Prostate gland (tissue), 2 donors: Measurements from ENCODE around the gene NSMCE1. TPM values are rescaled to one million over a fixed set of nuclear protein-coding genes. Genes with fewer than 3 reads are reported as not detected.

Experiments used
- DNase-seq: peaks from one replicate; pipeline ENCODE4 v3.0.0-alpha.2; 2019; ENCODE audit warnings: low spot score
- H3K27ac ChIP-seq, 2 donors: fragments of 200-600 bp; sonication (generic); 2 replicates each; pipeline ENCODE4 v1.5.1; 2017 to 2019
- H3K27me3 ChIP-seq: fragments of 200-600 bp; sonication (generic); replicated peaks from 2 replicates; pipeline ENCODE4 v1.5.1; 2019; ENCODE audit not compliant: insufficient read depth
- H3K36me3 ChIP-seq, 2 donors: fragments of 200-600 bp; sonication (generic); 1 replicate in 1 of 2; 2 replicates in 1 of 2; pipeline versions ENCODE4 v1.5.1 to v1.8.1; 2017 to 2019
- H3K4me1 ChIP-seq: fragments of 200-600 bp; sonication (generic); replicated peaks from 2 replicates; pipeline ENCODE4 v1.5.1; 2019
- H3K4me3 ChIP-seq, 2 donors: fragments of 200-600 bp; sonication (generic); 2 replicates each; pipeline ENCODE4 v1.5.1; 2017 to 2019
- H3K9me3 ChIP-seq: fragments of 200-600 bp; sonication (generic); 2 replicates; pipeline ENCODE4 v1.5.1; 2017
- POLR2A ChIP-seq: fragments of 450-650 bp; IDR thresholded peaks from one replicate; pipeline ENCODE4 v1.6.1; 2016; ENCODE audit warnings: antibody characterized with exemption, mild to moderate bottlenecking
- POLR2AphosphoS5 ChIP-seq: sonication (generic); formaldehyde crosslinking; IDR thresholded peaks from one replicate; pipeline ENCODE4 v1.6.1; 2017; ENCODE audit warnings: antibody characterized with exemption
- WGBS: methylation state at CpG from one replicate; pipeline ENCODE4 v1.1.5; 2018; 5-methylcytosine and 5-hydroxymethylcytosine counted together
- intact Hi-C: fragments of 100-400 bp; cut with DNase I; formaldehyde crosslinking; loops from one replicate; pipeline ENCODE4 v1.14.2; 2022
- total RNA-seq, 2 donors: library from RNA; depleted of rRNA; stranded (reverse); fragments of >200 nt; gene quantifications; one replicate each; pipeline ENCODE4 v1.1.0, GENCODE V29; 2016
- TF ChIP-seq, protein P1 (sequence below), 4 experiments: fragments of 200-600 bp in 2 of 4; fragments of 450-650 bp in 2 of 4; sonication (generic) in 2 of 4; IDR thresholded peaks; 1 replicate in 3 of 4; 2 replicates in 1 of 4; pipeline ENCODE4 v1.5.1; 2016 to 2019; ENCODE audit warnings: antibody characterized with exemption in 4 of 4, mild to moderate bottlenecking in 2 of 4, moderate library complexity in 2 of 4

NSMCE1 gene
- total RNA-seq, 2 donors from 2014 or later, result 55.4 to 71.7 TPM

DNA sequence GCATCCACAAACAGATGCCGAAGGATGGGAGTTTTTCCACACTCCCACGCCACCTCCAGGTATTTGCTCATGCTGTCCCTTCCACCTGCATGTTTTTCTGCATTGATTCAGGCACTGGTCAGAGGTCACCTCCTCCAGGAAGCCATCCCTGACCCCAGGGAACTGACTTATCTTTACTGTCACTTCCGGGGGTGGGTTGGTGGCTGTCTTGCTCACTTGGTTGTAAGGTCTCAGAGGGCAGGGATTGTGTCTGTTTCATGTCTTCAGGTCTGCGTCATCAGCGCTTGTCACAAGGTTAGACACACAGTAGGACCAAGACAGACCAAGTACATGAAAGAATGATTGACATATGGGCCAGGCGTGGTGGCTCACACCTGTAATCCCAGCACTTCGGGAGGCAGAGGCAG, 43.3 kb upstream of the NSMCE1 start:
- Histone ChIP-seq H3K4me1 (peaks cover 6% of the 10 kb centered on the region), H3K9me3 (no peaks in the 10 kb centered on the region), H3K36me3 (no peaks in the 10 kb centered on the region), H3K27ac (no peak overlapping the region), H3K4me3 (no peak overlapping the region), H3K27me3 (no peaks in the 10 kb centered on the region)
- TF ChIP-seq, protein P1, sequence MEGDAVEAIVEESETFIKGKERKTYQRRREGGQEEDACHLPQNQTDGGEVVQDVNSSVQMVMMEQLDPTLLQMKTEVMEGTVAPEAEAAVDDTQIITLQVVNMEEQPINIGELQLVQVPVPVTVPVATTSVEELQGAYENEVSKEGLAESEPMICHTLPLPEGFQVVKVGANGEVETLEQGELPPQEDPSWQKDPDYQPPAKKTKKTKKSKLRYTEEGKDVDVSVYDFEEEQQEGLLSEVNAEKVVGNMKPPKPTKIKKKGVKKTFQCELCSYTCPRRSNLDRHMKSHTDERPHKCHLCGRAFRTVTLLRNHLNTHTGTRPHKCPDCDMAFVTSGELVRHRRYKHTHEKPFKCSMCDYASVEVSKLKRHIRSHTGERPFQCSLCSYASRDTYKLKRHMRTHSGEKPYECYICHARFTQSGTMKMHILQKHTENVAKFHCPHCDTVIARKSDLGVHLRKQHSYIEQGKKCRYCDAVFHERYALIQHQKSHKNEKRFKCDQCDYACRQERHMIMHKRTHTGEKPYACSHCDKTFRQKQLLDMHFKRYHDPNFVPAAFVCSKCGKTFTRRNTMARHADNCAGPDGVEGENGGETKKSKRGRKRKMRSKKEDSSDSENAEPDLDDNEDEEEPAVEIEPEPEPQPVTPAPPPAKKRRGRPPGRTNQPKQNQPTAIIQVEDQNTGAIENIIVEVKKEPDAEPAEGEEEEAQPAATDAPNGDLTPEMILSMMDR (IDR thresholded peaks at IDR 0.05), result no peak
- TF ChIP-seq POLR2A (no peak), POLR2AphosphoS5 (no peak)
- 73% methylated on average over 7 of the region's 7 CpGs for WGBS
- intact Hi-C loops, result loop anchor here (5.0 kb wide), 1 partner anchor 55 kb away; no protein-coding TSS in a partner anchor
- no peak for DNase-seq

DNA sequence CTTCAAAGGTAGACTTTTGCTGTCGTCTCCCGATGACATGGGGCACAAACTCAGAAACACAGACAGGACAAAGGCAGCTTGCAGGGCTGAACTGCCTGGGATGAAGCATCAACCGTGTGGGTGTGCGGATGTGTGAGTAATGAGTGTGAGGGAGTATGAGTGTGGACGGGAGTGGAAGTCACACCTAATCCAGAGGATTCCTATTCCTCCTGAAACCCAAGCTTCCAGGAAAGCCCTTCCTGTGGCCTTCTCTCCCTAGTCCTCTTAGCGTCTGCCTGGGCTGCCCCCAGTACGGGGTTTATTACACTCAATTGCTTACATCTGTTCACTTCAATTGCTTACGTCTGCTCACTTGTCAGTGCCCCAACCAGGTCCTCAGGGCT, 42.9 kb upstream of the NSMCE1 start:
- DNase-seq, result no peak
- Histone ChIP-seq H3K36me3 (no peaks in the 10 kb centered on the region), H3K4me1 (peaks cover 6% of the 10 kb centered on the region), H3K9me3 (no peaks in the 10 kb centered on the region), H3K4me3 (no peak overlapping the region), H3K27ac (no peak overlapping the region), H3K27me3 (no peaks in the 10 kb centered on the region)
- intact Hi-C loops, result loop anchor here (5.0 kb wide), 1 partner anchor 56 kb away; no protein-coding TSS in a partner anchor
- WGBS, result 66% methylated on average over 8 of the region's 8 CpGs
- TF ChIP-seq, protein P1 (IDR thresholded peaks at IDR 0.05), result no peak
- TF ChIP-seq POLR2AphosphoS5 (no peak), POLR2A (no peak)

DNA sequence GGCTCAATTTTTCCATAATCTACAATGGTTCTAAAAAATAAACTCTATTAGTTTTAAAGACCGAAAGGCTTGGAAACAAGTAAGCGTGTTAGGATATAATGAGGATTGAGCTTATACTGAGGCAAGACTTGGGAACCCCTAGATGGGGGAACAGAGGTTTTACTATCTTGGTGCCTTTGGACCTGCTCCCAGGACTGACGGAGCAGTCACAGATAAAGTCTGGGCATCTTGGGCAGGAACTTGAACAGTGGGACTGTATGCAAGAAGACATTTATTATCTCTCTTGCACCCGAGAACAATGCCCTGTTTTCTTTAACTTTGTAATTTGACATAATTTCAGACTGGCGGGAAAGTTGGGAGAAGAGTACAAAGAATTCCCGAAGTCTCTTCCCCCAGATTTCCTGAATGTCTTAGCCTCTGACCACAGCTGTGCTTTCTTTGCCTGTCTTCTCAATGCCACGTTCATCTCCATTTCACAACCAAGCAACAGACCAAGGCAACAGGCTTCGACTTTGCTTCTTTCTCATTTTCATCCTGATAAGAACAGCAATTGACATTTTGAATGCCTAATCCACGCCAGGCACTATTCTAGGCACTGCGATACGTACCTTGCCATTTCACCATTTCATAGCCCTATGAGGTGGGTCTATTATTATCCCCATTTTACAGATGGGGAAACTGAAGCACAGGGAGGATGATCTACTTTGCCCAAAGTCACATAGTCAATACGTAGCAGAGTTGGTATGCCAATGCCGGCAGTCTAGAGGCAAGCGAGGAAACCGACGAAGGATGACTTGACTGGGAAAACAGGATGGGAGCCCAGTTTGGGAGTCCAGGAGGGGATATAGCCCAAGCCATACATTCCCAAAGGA, 42.2 kb upstream of the NSMCE1 start:
- Histone ChIP-seq H3K9me3 (no peaks in the 10 kb centered on the region), H3K4me1 (peaks cover 6% of the 10 kb centered on the region), H3K27me3 (no peaks in the 10 kb centered on the region), H3K27ac (no peak overlapping the region), H3K36me3 (no peaks in the 10 kb centered on the region), H3K4me3 (no peak overlapping the region)
- no peak for DNase-seq
- TF ChIP-seq POLR2A (no peak), POLR2AphosphoS5 (no peak)
- TF ChIP-seq, protein P1 (IDR thresholded peaks at IDR 0.05), result no peak
- WGBS, result 67% methylated on average over 16 of the region's 16 CpGs
- intact Hi-C loops, result loop anchor here (5.0 kb wide), 1 partner anchor 56 kb away; no protein-coding TSS in a partner anchor

DNA sequence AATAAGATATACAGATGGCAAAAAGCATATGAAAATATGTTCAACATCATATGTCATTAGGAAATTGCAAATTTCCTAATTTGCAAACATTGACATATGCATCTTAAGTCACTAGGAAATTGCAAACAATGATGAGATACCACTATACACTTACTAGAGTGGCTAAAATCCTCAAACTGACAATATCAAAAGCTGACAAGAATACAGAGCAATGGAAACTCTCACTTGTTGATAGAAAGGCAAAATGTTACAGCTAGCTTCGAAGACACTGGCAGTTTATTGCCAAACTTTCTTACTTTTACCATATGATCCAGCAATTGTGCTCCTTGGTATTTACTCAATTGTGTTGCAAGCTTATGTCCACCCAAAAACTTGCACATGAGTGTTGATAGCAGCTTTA, 40.2 kb upstream of the NSMCE1 start:
- Histone ChIP-seq H3K27me3 (no peaks in the 10 kb centered on the region), H3K27ac (no peak overlapping the region), H3K4me1 (no peaks in the 10 kb centered on the region), H3K36me3 (no peaks in the 10 kb centered on the region), H3K9me3 (no peaks in the 10 kb centered on the region), H3K4me3 (no peak overlapping the region)
- 86% methylated on average over 1 of the region's 1 CpG for WGBS
- DNase-seq, result no peak
- intact Hi-C loops, result no loop called here
- no peak for TF ChIP-seq POLR2AphosphoS5
- no peak for TF ChIP-seq POLR2A

DNA sequence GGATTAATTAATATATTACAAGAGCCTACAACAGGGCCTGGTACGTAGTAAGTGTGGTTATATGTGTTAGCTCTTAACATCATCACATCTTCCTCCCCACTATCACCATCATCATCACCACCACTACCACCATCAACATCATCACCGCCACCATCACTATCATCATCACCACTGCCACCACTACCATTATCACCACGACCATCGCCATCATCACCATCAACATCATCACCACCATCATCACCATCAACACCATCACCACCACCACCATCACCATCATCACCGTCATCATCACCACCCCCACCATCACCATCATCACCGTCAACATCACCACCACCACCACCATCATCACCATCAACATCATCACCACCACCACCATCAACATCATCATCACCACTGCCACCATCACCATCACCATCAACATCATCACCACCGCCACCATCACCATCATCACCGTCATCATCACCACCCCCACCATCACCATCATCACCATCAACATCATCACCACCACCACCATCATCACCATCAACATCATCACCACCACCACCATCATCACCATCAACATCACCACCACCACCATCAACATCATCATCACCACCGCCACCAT, 37.4 kb upstream of the NSMCE1 start:
- no peaks in the 10 kb centered on the region for H3K9me3 ChIP-seq
- WGBS, result 94% methylated on average over 9 of the region's 9 CpGs
- H3K36me3 ChIP-seq, result no peaks in the 10 kb centered on the region
- H3K4me1 ChIP-seq, result no peaks in the 10 kb centered on the region
- H3K27ac ChIP-seq, result no peak overlapping the region
- no peak for DNase-seq
- TF ChIP-seq, protein P1 (IDR thresholded peaks at IDR 0.05), result no peak
- TF ChIP-seq POLR2AphosphoS5 (no peak), POLR2A (no peak)
- intact Hi-C loops, result no loop called here
- no peaks in the 10 kb centered on the region for H3K27me3 ChIP-seq
- no peak overlapping the region for H3K4me3 ChIP-seq
